GM19023 (cell line): Measurements from ENCODE around the gene AMBRA1.

Experiments used
- ATAC-seq: cut with Tn5 transposase; IDR thresholded peaks from one replicate; pipeline ENCODE4 v1.9.1; 2021; ENCODE audit warnings: mild to moderate bottlenecking, moderate library complexity; ENCODE audit not compliant: unreplicated experiment

The AMBRA1 gene

GRCh38 chr11:46450846-46451477 lies 142.9 kb downstream of the AMBRA1 start:
- no peak for ATAC-seq

GRCh38 chr11:46447544-46447943 lies 146.3 kb downstream of the AMBRA1 start:
- ATAC-seq, result no peak

- no peak for ATAC-seq
Measured at GRCh38 chr11:46445920-46446771, 147.7 kb downstream of the AMBRA1 start.

GRCh38 chr11:46445192-46445919 lies 148.5 kb downstream of the AMBRA1 start:
- no peak for ATAC-seq

- no peak for ATAC-seq
Measured at GRCh38 chr11:46444305-46444704, 149.5 kb downstream of the AMBRA1 start.

GRCh38 chr11:46438211-46438610 lies 155.6 kb downstream of the AMBRA1 start:
- ATAC-seq, result no peak

- no peak for ATAC-seq
Measured at GRCh38 chr11:46437122-46437689, 156.6 kb downstream of the AMBRA1 start.

- no peak for ATAC-seq
Measured at GRCh38 chr11:46436113-46436512, 157.7 kb downstream of the AMBRA1 start.

GRCh38 chr11:46435679-46436078 lies 158.1 kb downstream of the AMBRA1 start:
- ATAC-seq, result no peak

- no peak for ATAC-seq
Measured at GRCh38 chr11:46431211-46431610, 162.6 kb downstream of the AMBRA1 start.

GRCh38 chr11:46429717-46430116 lies 164.1 kb downstream of the AMBRA1 start:
- no peak for ATAC-seq

GRCh38 chr11:46427364-46427763 lies 166.5 kb downstream of the AMBRA1 start:
- no peak for ATAC-seq

GRCh38 chr11:46426233-46426991 lies 167.4 kb downstream of the AMBRA1 start:
- no peak for ATAC-seq

- no peak for ATAC-seq
Measured at GRCh38 chr11:46422588-46422987, 171.2 kb downstream of the AMBRA1 start.

GRCh38 chr11:46421257-46421880 lies 172.5 kb downstream of the AMBRA1 start:
- ATAC-seq, result no peak

- no peak for ATAC-seq
Measured at GRCh38 chr11:46420513-46420912, 173.3 kb downstream of the AMBRA1 start.

GRCh38 chr11:46418751-46419150 lies 175.1 kb downstream of the AMBRA1 start:
- ATAC-seq, result no peak

GRCh38 chr11:46417711-46418110 lies 176.1 kb downstream of the AMBRA1 start:
- no peak for ATAC-seq

- no peak for ATAC-seq
Measured at GRCh38 chr11:46414879-46415278, 178.9 kb downstream of the AMBRA1 start.

- ATAC-seq, result no peak
Measured at GRCh38 chr11:46414466-46414796, 179.4 kb downstream of the AMBRA1 start.
